ENCODE measurements around the gene PEX14.

PEX14 gene

DNA sequence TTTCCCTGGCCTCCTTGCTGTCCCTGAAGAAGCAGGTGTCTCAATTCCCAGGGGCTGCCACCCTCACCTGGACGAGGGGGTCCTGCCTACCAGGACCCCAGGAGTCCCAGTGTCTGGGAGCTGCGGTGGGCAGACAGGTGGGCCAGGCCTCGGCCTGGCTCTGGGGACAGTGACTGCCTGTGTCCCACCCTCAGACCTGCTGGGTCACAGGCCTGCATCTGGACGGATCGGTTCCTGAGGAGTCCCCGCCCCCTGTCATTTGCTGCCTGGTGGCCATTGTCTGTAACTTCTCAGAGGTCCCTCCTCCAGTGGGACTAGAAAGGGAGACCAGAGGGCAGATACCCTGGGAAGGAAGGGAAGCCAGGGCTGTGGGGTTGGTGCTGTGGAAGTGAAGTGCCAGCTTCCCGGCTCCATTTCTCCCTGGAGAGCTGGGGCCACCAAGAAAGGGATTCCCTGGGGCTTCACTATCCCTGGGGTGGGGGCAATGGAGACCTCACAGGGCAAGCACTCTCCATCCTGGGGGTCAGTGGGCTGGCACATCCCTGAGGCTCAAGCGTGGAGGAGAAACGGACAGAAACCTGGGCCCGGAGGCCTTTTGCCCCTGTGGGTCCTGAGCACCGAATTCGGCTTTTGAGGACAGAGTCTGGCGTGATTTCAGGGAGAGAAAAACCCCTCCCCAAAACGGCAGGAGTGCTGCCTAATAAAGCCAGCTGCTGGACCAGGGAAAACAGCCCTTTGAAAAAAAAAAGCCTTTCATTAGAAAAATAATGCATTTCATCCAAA, 157.3 kb downstream of the PEX14 start:
- no peak for DNase-seq (ENCODE audit: low spot score)
- in situ Hi-C loops (cut with MboI; ENCODE audit: low sequenced_read_pairs, unreplicated experiment): no loop called here
- TF ChIP-seq, protein P1, sequence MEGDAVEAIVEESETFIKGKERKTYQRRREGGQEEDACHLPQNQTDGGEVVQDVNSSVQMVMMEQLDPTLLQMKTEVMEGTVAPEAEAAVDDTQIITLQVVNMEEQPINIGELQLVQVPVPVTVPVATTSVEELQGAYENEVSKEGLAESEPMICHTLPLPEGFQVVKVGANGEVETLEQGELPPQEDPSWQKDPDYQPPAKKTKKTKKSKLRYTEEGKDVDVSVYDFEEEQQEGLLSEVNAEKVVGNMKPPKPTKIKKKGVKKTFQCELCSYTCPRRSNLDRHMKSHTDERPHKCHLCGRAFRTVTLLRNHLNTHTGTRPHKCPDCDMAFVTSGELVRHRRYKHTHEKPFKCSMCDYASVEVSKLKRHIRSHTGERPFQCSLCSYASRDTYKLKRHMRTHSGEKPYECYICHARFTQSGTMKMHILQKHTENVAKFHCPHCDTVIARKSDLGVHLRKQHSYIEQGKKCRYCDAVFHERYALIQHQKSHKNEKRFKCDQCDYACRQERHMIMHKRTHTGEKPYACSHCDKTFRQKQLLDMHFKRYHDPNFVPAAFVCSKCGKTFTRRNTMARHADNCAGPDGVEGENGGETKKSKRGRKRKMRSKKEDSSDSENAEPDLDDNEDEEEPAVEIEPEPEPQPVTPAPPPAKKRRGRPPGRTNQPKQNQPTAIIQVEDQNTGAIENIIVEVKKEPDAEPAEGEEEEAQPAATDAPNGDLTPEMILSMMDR (IDR thresholded peaks at IDR 0.05; ENCODE audit: borderline replicate concordance, control extremely low read depth, extremely low read depth, insufficient read depth, missing control alignments): no peak

DNA sequence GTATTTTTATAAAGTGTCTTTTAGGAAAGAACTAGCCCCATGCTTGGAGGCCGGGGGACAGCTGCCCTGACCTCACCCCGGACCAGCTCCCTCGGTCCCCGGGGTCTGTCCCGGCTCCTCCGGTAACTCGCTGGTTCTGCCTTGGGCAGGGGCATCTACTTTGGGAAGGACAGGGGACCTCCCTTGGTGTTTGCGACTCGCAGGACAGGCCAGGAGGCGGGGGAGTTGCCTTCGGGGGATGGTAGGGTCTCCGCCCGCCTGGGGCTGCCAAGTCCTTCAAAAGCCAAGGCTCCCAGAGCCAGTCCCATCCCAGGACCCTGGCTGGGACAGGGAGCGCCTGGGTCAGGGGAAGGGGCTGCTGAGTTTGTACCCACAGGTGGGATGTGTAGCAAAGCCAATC, 157.9 kb downstream of the PEX14 start:
- TF ChIP-seq, protein P1 (IDR thresholded peaks at IDR 0.05; ENCODE audit: borderline replicate concordance, control extremely low read depth, extremely low read depth, insufficient read depth, missing control alignments): no peak
- in situ Hi-C loops (cut with MboI; ENCODE audit: low sequenced_read_pairs, unreplicated experiment): no loop called here
- no peak for DNase-seq (ENCODE audit: low spot score)

DNA sequence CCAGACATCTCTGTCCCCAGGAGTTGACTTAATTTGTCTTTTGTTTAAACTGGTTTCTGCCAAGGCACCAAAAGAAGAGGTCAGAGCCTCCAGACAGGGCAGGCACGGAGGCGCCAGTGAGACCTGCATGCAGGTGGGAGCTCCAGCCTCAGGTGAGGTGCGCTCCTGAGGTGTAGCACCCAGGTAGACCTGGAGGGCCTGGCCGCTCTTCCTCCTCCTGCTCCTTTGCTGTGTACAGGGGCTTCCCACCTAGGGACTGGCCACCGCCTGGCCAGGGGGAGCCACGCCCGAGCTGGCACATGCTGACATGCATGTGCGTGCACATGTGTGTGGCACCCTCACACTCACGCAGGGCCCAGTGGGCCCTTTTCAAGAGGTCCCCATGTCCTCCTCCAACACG, 158.7 kb downstream of the PEX14 start:
- TF ChIP-seq, protein P1 (IDR thresholded peaks at IDR 0.05; ENCODE audit: borderline replicate concordance, control extremely low read depth, extremely low read depth, insufficient read depth, missing control alignments): no peak
- no peak for DNase-seq (ENCODE audit: low spot score)
- in situ Hi-C loops (cut with MboI; ENCODE audit: low sequenced_read_pairs, unreplicated experiment): no loop called here

DNA sequence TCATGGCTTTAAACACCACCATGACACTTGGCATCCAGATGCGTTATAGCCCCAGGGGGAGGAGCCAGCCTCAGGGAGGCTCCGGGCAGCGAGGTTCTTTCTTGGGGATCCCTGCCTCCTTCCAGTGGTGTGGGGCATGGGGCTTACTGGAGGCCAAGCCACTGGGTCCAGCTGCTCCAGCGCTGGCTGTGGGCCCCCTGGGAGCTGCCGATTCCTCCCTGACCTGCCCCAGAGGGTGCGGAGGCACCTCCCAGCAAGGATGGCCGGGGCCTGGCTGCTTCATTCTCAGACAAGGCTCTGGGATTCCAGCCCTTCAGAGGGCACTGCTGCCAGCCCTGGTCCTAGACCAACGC, 159.3 kb downstream of the PEX14 start:
- in situ Hi-C loops (cut with MboI; ENCODE audit: low sequenced_read_pairs, unreplicated experiment): no loop called here
- no peak for DNase-seq (ENCODE audit: low spot score)
- TF ChIP-seq, protein P1 (IDR thresholded peaks at IDR 0.05; ENCODE audit: borderline replicate concordance, control extremely low read depth, extremely low read depth, insufficient read depth, missing control alignments): no peak

DNA sequence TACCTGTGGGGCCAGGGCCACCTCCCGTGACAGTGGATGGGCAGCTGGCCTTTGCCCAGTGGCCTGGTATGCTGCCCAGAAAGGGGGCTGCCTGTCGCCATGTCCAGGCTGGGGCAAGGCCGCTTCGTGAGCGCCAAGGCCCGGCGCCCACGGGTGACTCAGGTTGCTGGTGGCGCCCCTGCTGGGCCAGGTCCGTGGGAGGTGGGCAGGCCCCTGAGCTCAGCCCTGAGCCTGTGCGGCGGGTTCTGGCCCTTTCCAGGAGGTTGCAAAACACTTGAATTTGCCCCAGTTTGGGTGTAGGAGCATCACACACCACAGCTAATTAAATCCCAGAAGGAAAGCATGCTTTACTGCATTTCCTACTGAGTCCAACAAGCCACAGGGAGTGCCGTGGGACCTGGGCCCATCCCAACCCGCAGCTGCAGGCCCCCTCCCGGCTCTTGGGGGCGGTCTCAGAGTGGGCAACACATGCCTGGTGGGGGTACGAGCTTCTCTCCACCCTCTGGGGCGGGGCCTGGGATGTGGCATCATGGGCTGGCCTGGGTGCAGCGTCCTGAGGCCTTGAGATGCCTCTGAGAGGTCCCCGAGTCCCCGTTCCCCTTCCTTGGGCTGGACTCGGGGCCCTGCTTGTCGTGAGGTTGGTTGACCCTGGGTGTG, 159.8 kb downstream of the PEX14 start:
- TF ChIP-seq, protein P1 (IDR thresholded peaks at IDR 0.05; ENCODE audit: borderline replicate concordance, control extremely low read depth, extremely low read depth, insufficient read depth, missing control alignments): no peak
- DNase-seq (ENCODE audit: low spot score): no peak
- in situ Hi-C loops (cut with MboI; ENCODE audit: low sequenced_read_pairs, unreplicated experiment): no loop called here

DNA sequence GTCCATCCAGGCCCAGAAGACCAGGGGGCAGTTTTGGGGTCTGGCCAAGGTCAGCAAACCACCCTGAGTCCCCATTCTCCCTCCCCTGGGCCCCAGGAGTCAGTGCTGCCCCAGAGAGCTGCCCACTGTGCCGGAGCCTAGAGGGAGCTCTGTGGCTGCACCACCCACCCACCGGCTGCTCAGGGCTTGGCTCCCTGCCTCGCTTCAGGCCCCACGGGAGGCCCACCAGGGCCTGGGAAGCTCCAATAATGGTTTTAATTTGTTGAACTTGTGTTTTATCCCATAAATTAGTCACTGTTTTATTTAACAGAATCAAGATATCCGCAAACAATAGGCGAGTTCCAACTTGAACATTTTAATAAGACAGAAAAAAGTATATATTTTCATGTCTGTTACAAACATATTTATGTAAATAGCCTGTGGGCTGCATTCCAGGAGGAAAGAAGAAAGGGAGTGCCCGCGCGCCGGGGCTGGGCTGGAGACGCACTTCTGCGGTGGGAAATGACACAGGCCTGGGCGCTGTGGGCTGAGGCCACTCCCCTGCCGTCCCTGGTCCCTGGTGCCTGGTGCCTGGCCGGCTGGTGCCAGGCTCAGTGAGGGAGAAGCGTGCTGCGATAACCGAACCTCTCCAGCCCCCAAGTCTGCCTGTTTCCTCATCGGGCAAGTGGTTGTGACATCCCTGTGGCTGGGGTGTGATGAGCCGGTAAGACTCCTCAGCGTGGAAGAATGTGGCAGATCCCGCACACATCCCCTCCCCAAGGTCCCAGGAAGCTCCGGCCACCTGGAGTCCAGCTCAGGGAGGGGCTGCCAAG, 160.5 kb downstream of the PEX14 start:
- in situ Hi-C loops (cut with MboI; ENCODE audit: low sequenced_read_pairs, unreplicated experiment): no loop called here
- TF ChIP-seq, protein P1 (IDR thresholded peaks at IDR 0.05; ENCODE audit: borderline replicate concordance, control extremely low read depth, extremely low read depth, insufficient read depth, missing control alignments): no peak
- DNase-seq (ENCODE audit: low spot score): no peak

Measured in GM13976 (cell line).